Smooth muscle cell (in vitro differentiated cells): ENCODE results near the gene P2RX3. TPM values are rescaled to one million over a fixed set of nuclear protein-coding genes. Genes with fewer than 3 reads are reported as not detected.

Source experiments
- DNase-seq: peaks from one replicate; lab custom pipeline; 2025; ENCODE audit not compliant: unreplicated experiment; lab: John Stamatoyannopoulos, UW
- H2AFZ ChIP-seq: fragments of 200-600 bp; sonication (generic); 2 replicates; pipeline ENCODE4 v1.6.0; 2016; ENCODE audit warnings: antibody characterized with exemption, low read depth, mild to moderate bottlenecking
- H3F3A ChIP-seq: fragments of 200-600 bp; sonication (generic); 2 replicates; pipeline ENCODE4 v1.6.0; 2017; ENCODE audit warnings: antibody characterized with exemption, low read depth
- H3K27ac ChIP-seq: fragments of 200-600 bp; sonication (generic); 2 replicates; pipeline ENCODE4 v1.5.1; 2016; ENCODE audit warnings: low read depth, mild to moderate bottlenecking
- H3K27me3 ChIP-seq: fragments of 200-600 bp; sonication (generic); 2 replicates; pipeline ENCODE4 v1.6.1; 2016; ENCODE audit warnings: low read depth, mild to moderate bottlenecking
- H3K36me3 ChIP-seq: fragments of 200-600 bp; sonication (generic); 2 replicates; pipeline ENCODE4 v1.5.1; 2016; ENCODE audit warnings: low read depth
- H3K4me1 ChIP-seq: fragments of 200-600 bp; sonication (generic); 2 replicates; pipeline ENCODE4 v1.5.1; 2016; ENCODE audit warnings: low read depth
- H3K4me2 ChIP-seq: fragments of 200-600 bp; sonication (generic); 2 replicates; pipeline ENCODE4 v1.6.0; 2016; ENCODE audit warnings: mild to moderate bottlenecking
- H3K4me3 ChIP-seq: fragments of 200-600 bp; sonication (generic); 2 replicates; pipeline ENCODE4 v1.5.1; 2016; ENCODE audit warnings: mild to moderate bottlenecking
- H3K79me2 ChIP-seq: fragments of 200-600 bp; sonication (generic); 2 replicates; pipeline ENCODE4 v1.6.0; 2016; ENCODE audit warnings: low read depth, mild to moderate bottlenecking
- H3K9ac ChIP-seq: fragments of 200-600 bp; sonication (generic); 2 replicates; pipeline ENCODE4 v1.6.0; 2016; ENCODE audit warnings: low read depth
- H3K9me3 ChIP-seq: fragments of 200-600 bp; sonication (generic); replicated peaks from 2 replicates; pipeline ENCODE4 v1.5.1; 2016; ENCODE audit warnings: low read depth
- H4K20me1 ChIP-seq: fragments of 200-600 bp; sonication (generic); 2 replicates; pipeline ENCODE4 v1.6.0; 2016; ENCODE audit warnings: low read depth
- CTCF ChIP-seq: fragments of 200-600 bp; sonication (generic); IDR thresholded peaks from 2 replicates; pipeline ENCODE4 v1.5.1; 2017; ENCODE audit warnings: borderline replicate concordance, mild to moderate bottlenecking, antibody characterized with exemption; ENCODE audit not compliant: insufficient read depth, poor library complexity, severe bottlenecking
- WGBS: methylation state at CpG from one replicate; pipeline ENCODE4 v1.1.7; 2016; ENCODE audit warnings: low lambda C conversion rate; 5-methylcytosine and 5-hydroxymethylcytosine counted together
- polyA plus RNA-seq: library from polyadenylated mRNA; unstranded; fragments of >200 nt; fragmentation: Nextera tagmentation; extraction: Ambion mirVana; gene quantifications from 2 replicates; pipeline ENCODE4 v1.2.1, GENCODE V29; 2016
- total RNA-seq: library from RNA; depleted of rRNA; stranded (reverse); fragments of >200 nt; gene quantifications from 2 replicates; pipeline ENCODE4 v1.2.3, GENCODE V29; 2014

The P2RX3 gene
- total and polyA plus RNA-seq, 2 experiments from 2014 or later, result 0.19 TPM; not detected in 1

GRCh38 chr11:57387289-57388030 is 49.3 kb downstream of the P2RX3 start:
- Histone ChIP-seq H3K27me3 (peaks cover 33% of the 10 kb centered on the region), H3K4me2 (no peak overlapping the region), H3K36me3 (no peaks in the 10 kb centered on the region), H4K20me1 (no peaks in the 10 kb centered on the region), H2AFZ (no peak overlapping the region), H3K27ac (no peak overlapping the region), H3K79me2 (no peaks in the 10 kb centered on the region), H3F3A (no peaks in the 10 kb centered on the region), H3K9me3 (no peaks in the 10 kb centered on the region), H3K9ac (no peak overlapping the region), H3K4me1 (no peaks in the 10 kb centered on the region), H3K4me3 (no peak overlapping the region)
- no peak for DNase-seq
- no peak for TF ChIP-seq CTCF
- 83% methylated on average over 16 of the region's 16 CpGs for WGBS

DNA sequence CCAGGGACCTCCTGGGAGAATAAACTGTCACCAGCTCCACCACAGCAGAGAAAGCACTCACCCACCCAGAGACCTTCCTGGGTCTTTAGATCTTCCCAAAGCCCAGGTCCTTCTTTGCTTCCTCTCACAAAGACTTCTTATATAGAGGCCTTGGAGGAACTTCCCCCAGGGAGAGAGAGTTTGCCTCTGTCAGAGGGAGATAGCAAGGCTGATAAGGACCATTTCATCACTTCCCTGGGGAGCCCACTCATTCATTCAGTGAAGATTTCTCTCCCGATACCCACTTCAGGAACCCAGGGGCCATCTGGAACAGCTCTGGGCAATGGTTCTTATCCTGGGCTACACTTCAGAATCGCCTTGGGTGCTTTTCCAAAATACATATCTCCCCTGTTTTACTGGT is 52.4 kb downstream of the P2RX3 start, which contains the start of gene PRG2:
TSS of gene PRG2 (minus strand) at position 116 of the 400 bp plus-strand sequence. CDS start 706 bp downstream, outside the sequence.
- Histone ChIP-seq H3K4me1 (no peaks in the 10 kb centered on the region), H3K27me3 (peaks cover 48% of the 10 kb centered on the region), H3K9ac (no peak within 1 kb of the TSS), H3K4me2 (no peak within 1 kb of the TSS), H3K27ac (no peak within 1 kb of the TSS), H3F3A (no peaks in the 10 kb centered on the region), H4K20me1 (no peaks in the 10 kb centered on the region), H3K36me3 (no peaks in the 10 kb centered on the region), H3K9me3 (no peaks in the 10 kb centered on the region), H2AFZ (no peak within 1 kb of the TSS), H3K79me2 (no peaks in the 10 kb centered on the region), H3K4me3 (no peak within 1 kb of the TSS)
- no peak for DNase-seq
- WGBS, result 56% methylated on average over 2 of the region's 2 CpGs
- no peak for TF ChIP-seq CTCF

DNA sequence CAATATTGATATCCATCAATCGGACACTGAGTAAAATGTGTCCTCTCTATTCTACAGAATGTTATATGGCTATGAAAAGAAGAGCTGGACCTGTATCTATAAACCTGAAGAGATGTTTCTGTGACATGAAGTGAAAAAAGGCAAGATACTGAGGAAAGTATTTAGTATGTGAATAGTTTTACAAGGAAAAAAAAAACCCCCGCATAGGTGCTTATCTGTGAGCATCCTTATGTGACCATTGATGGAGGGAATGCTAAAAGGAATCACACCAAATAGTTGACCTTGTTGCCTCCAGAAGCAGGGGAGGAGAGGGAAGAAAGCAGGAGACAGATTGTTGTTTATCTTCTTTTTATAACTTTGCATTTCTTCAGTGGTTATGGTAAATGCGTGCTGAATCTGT is 53.0 kb downstream of the P2RX3 start:
- no peak overlapping the region for H2AFZ ChIP-seq
- 91% methylated on average over 3 of the region's 3 CpGs for WGBS
- no peak for TF ChIP-seq CTCF
- DNase-seq, result no peak
- peaks cover 48% of the 10 kb centered on the region for H3K27me3 ChIP-seq
- H3K36me3 ChIP-seq, result no peaks in the 10 kb centered on the region
- H3K4me3 ChIP-seq, result no peak overlapping the region
- no peaks in the 10 kb centered on the region for H3K79me2 ChIP-seq
- H3F3A ChIP-seq, result no peaks in the 10 kb centered on the region
- H4K20me1 ChIP-seq, result no peaks in the 10 kb centered on the region
- no peaks in the 10 kb centered on the region for H3K4me1 ChIP-seq
- H3K4me2 ChIP-seq, result no peak overlapping the region
- no peak overlapping the region for H3K27ac ChIP-seq
- H3K9me3 ChIP-seq, result no peaks in the 10 kb centered on the region
- no peak overlapping the region for H3K9ac ChIP-seq

DNA sequence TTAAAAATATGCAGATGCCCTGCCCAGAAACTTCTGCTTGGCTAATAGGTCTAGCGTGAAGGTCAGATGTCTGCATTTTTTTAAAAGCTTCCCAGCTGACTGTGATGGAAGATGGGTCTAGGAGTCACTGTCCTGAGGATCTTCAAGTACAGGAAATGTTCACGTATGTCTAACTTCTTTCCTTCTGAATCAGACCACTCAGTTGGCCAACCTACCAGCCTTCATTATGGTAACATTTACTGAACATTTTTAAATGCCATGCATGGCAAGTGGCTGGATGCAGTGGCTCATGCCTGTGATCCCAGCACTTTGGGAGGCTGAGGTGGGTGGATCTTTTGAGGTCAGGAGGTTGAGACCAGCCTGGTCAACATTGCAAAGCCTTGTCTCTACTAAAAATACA is 53.4 kb downstream of the P2RX3 start:
- Histone ChIP-seq H3K27me3 (peaks cover 50% of the 10 kb centered on the region), H3K4me3 (no peak overlapping the region), H3K36me3 (no peaks in the 10 kb centered on the region), H2AFZ (no peak overlapping the region), H3K4me1 (no peaks in the 10 kb centered on the region), H3K4me2 (no peak overlapping the region), H3K27ac (no peak overlapping the region), H4K20me1 (no peaks in the 10 kb centered on the region), H3K79me2 (no peaks in the 10 kb centered on the region), H3K9me3 (no peaks in the 10 kb centered on the region), H3F3A (no peaks in the 10 kb centered on the region), H3K9ac (no peak overlapping the region)
- WGBS, result 76% methylated on average over 2 of the region's 2 CpGs
- TF ChIP-seq CTCF, result no peak
- DNase-seq, result no peak
